SK-N-SH treated with all-trans-retinoic acid at 6 μM for 48 hours (cell line): ENCODE results near the gene ERC1.
"Not testable (repeated sequence)": the region's sequence is repeated elsewhere in the genome, so short reads cannot be mapped to it uniquely, and the experiment has no call there.

Experiments
- ATAC-seq: fragments of 200-7000 bp; cut with Tn5 transposase; 3 replicates; pipeline ENCODE4 v1.9.1; 2020; ENCODE audit warnings: mild to moderate bottlenecking, moderate library complexity
- ARNTL ChIP-seq: fragments of 450-650 bp; formaldehyde crosslinking; IDR thresholded peaks from 2 replicates; pipeline ENCODE4 v1.5.0; 2020; ENCODE audit warnings: low read depth, mild to moderate bottlenecking, moderate library complexity, borderline replicate concordance
- BACH2 ChIP-seq: fragments of 250-450 bp; sonication (Bioruptor Pico); IDR thresholded peaks from 2 replicates; pipeline ENCODE4 v1.9.0; 2021; ENCODE audit warnings: mild to moderate bottlenecking, borderline replicate concordance
- CREB5 ChIP-seq: fragments of 250-450 bp; sonication (Bioruptor Pico); IDR thresholded peaks from 2 replicates; pipeline ENCODE4 v1.5.1; 2020; ENCODE audit warnings: low read depth, mild to moderate bottlenecking, moderate library complexity
- CSRNP3 ChIP-seq: fragments of 250-450 bp; sonication (Bioruptor Pico); IDR thresholded peaks from 2 replicates; pipeline ENCODE4 v1.5.1; 2021; ENCODE audit warnings: mild to moderate bottlenecking, moderate library complexity
- ESRRG ChIP-seq: fragments of 250-450 bp; sonication (Bioruptor Pico); IDR thresholded peaks from 2 replicates; pipeline ENCODE4 v1.6.1; 2021; ENCODE audit warnings: mild to moderate bottlenecking
- GLIS3 ChIP-seq: fragments of 250-450 bp; sonication (Bioruptor Pico); IDR thresholded peaks from 2 replicates; pipeline ENCODE4 v1.5.0; 2020; ENCODE audit warnings: mild to moderate bottlenecking, moderate library complexity
- ISL1 ChIP-seq: fragments of 250-450 bp; sonication (Bioruptor Pico); IDR thresholded peaks from 2 replicates; pipeline ENCODE4 v2.1.2; 2022; ENCODE audit warnings: mild to moderate bottlenecking, moderate library complexity
- OSR1 ChIP-seq: fragments of 250-450 bp; sonication (Bioruptor Pico); IDR thresholded peaks from 2 replicates; pipeline ENCODE4 v1.8.0; 2022; ENCODE audit warnings: moderate library complexity, mild to moderate bottlenecking, inconsistent platforms
- PATZ1 ChIP-seq: fragments of 250-450 bp; sonication (Bioruptor Pico); IDR thresholded peaks from 2 replicates; pipeline ENCODE4 v1.8.0; 2020; ENCODE audit warnings: mild to moderate bottlenecking, moderate library complexity, borderline replicate concordance
- POU6F1 ChIP-seq: fragments of 250-450 bp; sonication (Bioruptor Pico); IDR thresholded peaks from 2 replicates; pipeline ENCODE4 v1.8.0; 2021; ENCODE audit warnings: low read depth, mild to moderate bottlenecking, moderate library complexity, borderline replicate concordance
- PPARA ChIP-seq: fragments of 250-450 bp; sonication (Bioruptor Pico); IDR thresholded peaks from 2 replicates; pipeline ENCODE4 v1.5.0; 2020; ENCODE audit warnings: mild to moderate bottlenecking, borderline replicate concordance
- RARB ChIP-seq: fragments of 250-450 bp; sonication (Bioruptor Pico); IDR thresholded peaks from 2 replicates; pipeline ENCODE4 v1.8.0; 2021; ENCODE audit warnings: mild to moderate bottlenecking, moderate library complexity
- SNAI2 ChIP-seq: fragments of 250-450 bp; sonication (Bioruptor Pico); IDR thresholded peaks from 2 replicates; pipeline ENCODE4 v1.5.0; 2020; ENCODE audit warnings: mild to moderate bottlenecking, moderate library complexity
- TCF4 ChIP-seq: fragments of 250-450 bp; sonication (Bioruptor Pico); IDR thresholded peaks from 2 replicates; pipeline ENCODE4 v1.8.0; 2021; ENCODE audit warnings: mild to moderate bottlenecking, moderate library complexity, borderline replicate concordance
- TOX ChIP-seq: fragments of 250-450 bp; sonication (Bioruptor Pico); IDR thresholded peaks from 2 replicates; pipeline ENCODE4 v1.8.0; 2021; ENCODE audit warnings: mild to moderate bottlenecking, moderate library complexity, borderline replicate concordance
- TSHZ2 ChIP-seq: fragments of 250-450 bp; sonication (Bioruptor Pico); IDR thresholded peaks from 2 replicates; pipeline ENCODE4 v1.5.0; 2020; ENCODE audit warnings: mild to moderate bottlenecking, moderate library complexity
- ZC3H10 ChIP-seq: fragments of 250-450 bp; sonication (Bioruptor Pico); IDR thresholded peaks from 2 replicates; pipeline ENCODE4 v1.5.1; 2021; ENCODE audit warnings: mild to moderate bottlenecking, moderate library complexity
- ZFP3 ChIP-seq: fragments of 250-450 bp; sonication (Bioruptor Pico); IDR thresholded peaks from 2 replicates; pipeline ENCODE4 v1.5.0; 2020; ENCODE audit warnings: mild to moderate bottlenecking, moderate library complexity
- ZFP30 ChIP-seq: fragments of 450-650 bp; formaldehyde crosslinking; IDR thresholded peaks from 2 replicates; pipeline ENCODE4 v1.5.0; 2022; ENCODE audit warnings: mild to moderate bottlenecking, moderate library complexity
- ZNF565 ChIP-seq: fragments of 450-650 bp; formaldehyde crosslinking; conservative IDR thresholded peaks from 2 replicates; pipeline ENCODE4 v1.5.0; 2020; ENCODE audit warnings: low read depth, mild to moderate bottlenecking, moderate library complexity
- ZNF70 ChIP-seq: fragments of 450-650 bp; formaldehyde crosslinking; IDR thresholded peaks from 2 replicates; pipeline ENCODE4 v1.5.0; 2020; ENCODE audit warnings: mild to moderate bottlenecking, moderate library complexity
- ZNF8 ChIP-seq: fragments of 450-650 bp; formaldehyde crosslinking; IDR thresholded peaks from 2 replicates; pipeline ENCODE4 v1.5.0; 2020; ENCODE audit warnings: mild to moderate bottlenecking, moderate library complexity

Gene ERC1

DNA sequence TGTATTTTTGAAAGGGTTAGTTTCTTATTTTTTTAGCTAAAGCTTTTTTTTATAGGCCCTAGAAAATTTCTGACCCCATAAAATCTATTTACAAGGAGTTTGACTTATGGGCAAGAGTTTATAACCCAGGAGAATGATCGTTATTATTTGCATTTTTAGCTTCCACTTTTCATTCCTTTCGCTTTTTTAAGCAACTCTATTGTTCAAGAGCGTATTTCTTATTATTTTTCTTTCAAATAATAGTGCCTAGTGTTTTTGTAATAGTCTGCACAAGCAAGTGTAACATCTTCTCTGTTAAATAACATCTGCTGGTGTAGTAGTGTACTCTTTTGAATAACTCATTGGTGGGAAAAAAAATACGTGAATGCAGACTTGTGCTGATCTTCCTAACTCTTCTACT lies 216.3 kb downstream of the ERC1 start:
- no peak for ATAC-seq
- TF ChIP-seq RARB, result no peak
- no peak for TF ChIP-seq TOX
- no peak for TF ChIP-seq ISL1 (CRISPR knock-in tag)
- no peak for TF ChIP-seq OSR1
- no peak for TF ChIP-seq ZNF565 (CRISPR knock-in tag)
- TF ChIP-seq ZFP3 (CRISPR knock-in tag), result no peak
- TF ChIP-seq ZNF70 (CRISPR knock-in tag), result no peak
- no peak for TF ChIP-seq CSRNP3 (CRISPR knock-in tag)
- no peak for TF ChIP-seq POU6F1 (CRISPR knock-in tag)
- TF ChIP-seq ZC3H10 (CRISPR knock-in tag), result no peak
- TF ChIP-seq TCF4 (CRISPR knock-in tag), result no peak
- no peak for TF ChIP-seq PATZ1 (CRISPR knock-in tag)
- TF ChIP-seq SNAI2, result no peak
- TF ChIP-seq TSHZ2 (CRISPR knock-in tag), result no peak
- no peak for TF ChIP-seq ZFP30 (CRISPR knock-in tag)
- TF ChIP-seq, all 23 proteins: peak for 0

- not testable (repeated sequence) for ATAC-seq
Observed at GRCh38 chr12:1208719-1209118, 217.7 kb downstream of the ERC1 start.

DNA sequence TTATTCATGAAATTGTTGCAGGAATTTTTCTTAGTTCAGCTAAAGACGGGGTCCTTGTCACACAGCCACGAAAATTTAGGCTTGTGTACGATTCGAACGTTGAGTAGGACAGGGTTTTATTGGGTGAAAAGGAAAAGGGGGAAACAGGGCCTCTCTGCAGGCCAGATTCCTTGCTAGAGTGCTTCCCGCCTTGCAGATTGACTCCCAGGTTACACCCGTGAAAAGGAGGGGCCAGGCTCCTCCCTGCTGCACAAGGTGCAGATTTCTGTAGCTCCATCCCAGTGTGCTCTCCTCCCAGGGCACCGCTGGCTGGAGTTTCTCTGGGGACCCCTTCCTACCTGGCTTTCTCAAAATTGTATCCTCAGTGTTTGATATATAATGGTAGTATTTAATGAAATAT lies 221.5 kb downstream of the ERC1 start:
- no peak for ATAC-seq
- no peak for TF ChIP-seq TCF4 (CRISPR knock-in tag)
- no peak for TF ChIP-seq RARB
- no peak for TF ChIP-seq BACH2
- TF ChIP-seq ZFP30 (CRISPR knock-in tag), result no peak
- no peak for TF ChIP-seq ARNTL (CRISPR knock-in tag)
- no peak for TF ChIP-seq TSHZ2 (CRISPR knock-in tag)
- TF ChIP-seq ZNF70 (CRISPR knock-in tag), result no peak
- no peak for TF ChIP-seq TOX
- TF ChIP-seq SNAI2, result no peak
- no peak for TF ChIP-seq ZNF565 (CRISPR knock-in tag)
- no peak for TF ChIP-seq ZFP3 (CRISPR knock-in tag)
- TF ChIP-seq OSR1, result no peak
- TF ChIP-seq CSRNP3 (CRISPR knock-in tag), result no peak
- TF ChIP-seq PPARA (CRISPR knock-in tag), result no peak
- no peak for TF ChIP-seq ZNF8
- TF ChIP-seq GLIS3 (CRISPR knock-in tag), result no peak
- TF ChIP-seq ESRRG (CRISPR knock-in tag), result no peak
- no peak for TF ChIP-seq ZC3H10 (CRISPR knock-in tag)
- TF ChIP-seq PATZ1 (CRISPR knock-in tag), result no peak
- no peak for TF ChIP-seq CREB5 (CRISPR knock-in tag)
